GM12878 (cell line): ENCODE measurements around the gene EXOC3L1. TPM values are rescaled to one million over a fixed set of nuclear protein-coding genes. Genes with fewer than 3 reads are reported as not detected.

ENCODE experiments used
- ATAC-seq: fragments of 200-7000 bp; cut with Tn5 transposase; 3 replicates; pipeline ENCODE4 v1.9.1; 2020; ENCODE audit warnings: mild to moderate bottlenecking, moderate library complexity
- BruUV-seq: library from RNA; stranded (reverse); fragments of 400-500 nt; replicated peaks from 2 replicates; lab custom pipeline; 2021; lab: Mats Ljungman, UMichigan
- CTCF ChIA-PET: fragments of 300-600 bp; sonication (Branson Sonifier 250); formaldehyde crosslinking; extraction: SDS; loops from one replicate; lab custom pipeline; 2021; ENCODE audit warnings: inconsistent platforms; lab: Yijun Ruan, JAX
- POLR2A ChIA-PET: fragments of 350-600 bp; formaldehyde crosslinking; extraction: SDS; loops from one replicate; lab custom pipeline; 2021; ENCODE audit warnings: inconsistent platforms; lab: Charles Lee
- RAD21 ChIA-PET: fragments of 300-600 bp; sonication (Branson Sonifier 250); formaldehyde crosslinking; loops from one replicate; lab custom pipeline; 2023; ENCODE audit warnings: antibody characterized with exemption; ENCODE audit not compliant: unreplicated experiment; lab: Charles Lee
- SMC1A ChIA-PET: fragments of 300-600 bp; sonication (Branson Sonifier 250); formaldehyde crosslinking; loops from one replicate; lab custom pipeline; 2023; ENCODE audit not compliant: unreplicated experiment, uncharacterized antibody; lab: Charles Lee
- DNase-seq: peaks from one replicate; pipeline ENCODE4 v3.0.0-alpha.2; 2011; ENCODE audit warnings: low read depth, low spot score
- FAIRE-seq: peaks from 3 replicates; lab custom pipeline; 2011; peaks lifted over from hg19 to GRCh38; lab: Jason Lieb, UNC
- H2AFZ ChIP-seq: 2 replicates; pipeline ENCODE4 v1.6.0; 2011; ENCODE audit warnings: low read depth, low read length, control low read depth; ENCODE audit not compliant: control insufficient read depth
- H3K27ac ChIP-seq: 2 replicates; pipeline ENCODE4 v1.5.1; 2011; ENCODE audit warnings: control low read depth; ENCODE audit not compliant: control insufficient read depth, insufficient read depth
- H3K27me3 ChIP-seq, 2 experiments: replicated peaks in 1 of 2; 2 replicates each; pipeline versions ENCODE4 v1.6.0 to v1.6.1; 2011; ENCODE audit warnings: low read length in 1 of 2; ENCODE audit not compliant: control insufficient read depth in 2 of 2, insufficient read depth in 2 of 2
- H3K36me3 ChIP-seq, 2 experiments: 2 replicates each; pipeline ENCODE4 v1.5.1; 2011; ENCODE audit warnings: low read length in 1 of 2; ENCODE audit not compliant: control insufficient read depth in 2 of 2, insufficient read depth in 2 of 2
- H3K4me1 ChIP-seq: 2 replicates; pipeline ENCODE4 v1.6.1; 2011; ENCODE audit warnings: mild to moderate bottlenecking, low read length, moderate library complexity, mixed read lengths; ENCODE audit not compliant: control insufficient read depth, insufficient read depth
- H3K4me2 ChIP-seq: 2 replicates; pipeline ENCODE4 v1.6.0; 2011; ENCODE audit warnings: control low read depth; ENCODE audit not compliant: control insufficient read depth, insufficient read depth
- H3K4me3 ChIP-seq: fragments of 200-600 bp; sonication (generic); 2 replicates; pipeline ENCODE4 v1.5.1; 2016
- H3K79me2 ChIP-seq: 2 replicates; pipeline ENCODE4 v1.6.0; 2011; ENCODE audit warnings: low read length; ENCODE audit not compliant: control insufficient read depth, insufficient read depth
- H3K9ac ChIP-seq: 2 replicates; pipeline ENCODE4 v1.8.0; 2011; ENCODE audit warnings: low read length, control low read depth, mixed read lengths; ENCODE audit not compliant: control insufficient read depth, insufficient read depth
- H3K9me3 ChIP-seq: replicated peaks from 3 replicates; pipeline ENCODE4 v1.5.1; 2011; ENCODE audit warnings: mild to moderate bottlenecking, low read length; ENCODE audit not compliant: control insufficient read depth, insufficient read depth
- H4K20me1 ChIP-seq: 2 replicates; pipeline ENCODE4 v1.6.0; 2011; ENCODE audit not compliant: control insufficient read depth, insufficient read depth
- BHLHE40 ChIP-seq, 2 experiments: fragments of 450-650 bp in 1 of 2; IDR thresholded peaks; 2 replicates each; pipeline ENCODE4 v1.6.1; 2011 to 2017; ENCODE audit warnings: low read depth in 2 of 2, borderline replicate concordance in 1 of 2, improper control_type of control experiment in 1 of 2, low read length in 1 of 2, mild to moderate bottlenecking in 1 of 2
- CHD1 ChIP-seq: IDR thresholded peaks from 2 replicates; pipeline ENCODE4 v1.6.1; 2012; ENCODE audit warnings: low read depth, low read length, improper control_type of control experiment
- CHD2 ChIP-seq: IDR thresholded peaks from 2 replicates; pipeline ENCODE4 v1.6.1; 2011; ENCODE audit warnings: low read depth, low read length, improper control_type of control experiment, borderline replicate concordance
- CREM ChIP-seq: IDR thresholded peaks from 2 replicates; pipeline ENCODE4 v1.6.1; 2014; ENCODE audit warnings: antibody characterized with exemption, low read depth
- EGR1 ChIP-seq, 2 experiments: IDR thresholded peaks; 1 replicate in 1 of 2; 2 replicates in 1 of 2; pipeline ENCODE4 v1.6.1; 2011 to 2012; ENCODE audit warnings: low read depth in 2 of 2, low read length in 2 of 2, borderline replicate concordance in 1 of 2, mild to moderate bottlenecking in 1 of 2, moderate library complexity in 1 of 2
- FOXM1 ChIP-seq: IDR thresholded peaks from 2 replicates; pipeline ENCODE4 v1.6.1; 2012; ENCODE audit warnings: low read depth, mild to moderate bottlenecking, inconsistent platforms, low read length, moderate library complexity
- HDAC2 ChIP-seq: fragments of 200-600 bp; sonication (generic); IDR thresholded peaks from 2 replicates; pipeline ENCODE4 v1.6.1; 2017
- HDAC6 ChIP-seq: fragments of 200-600 bp; sonication (generic); IDR thresholded peaks from one replicate; pipeline ENCODE4 v1.8.0; 2017; ENCODE audit warnings: antibody characterized with exemption; ENCODE audit not compliant: unreplicated experiment
- HDGF ChIP-seq: fragments of 450-650 bp; IDR thresholded peaks from 2 replicates; pipeline ENCODE4 v1.6.1; 2016; ENCODE audit warnings: antibody characterized with exemption
- IRF4 ChIP-seq: IDR thresholded peaks from 2 replicates; pipeline ENCODE4 v1.6.1; 2011; ENCODE audit warnings: low read depth, low read length
- JUND ChIP-seq: IDR thresholded peaks from 2 replicates; pipeline ENCODE4 v1.6.1; 2012; ENCODE audit warnings: low read depth, mild to moderate bottlenecking, low read length, improper control_type of control experiment, moderate library complexity
- KDM1A ChIP-seq: fragments of 200-600 bp; sonication (generic); IDR thresholded peaks from 2 replicates; pipeline ENCODE4 v1.6.1; 2016; ENCODE audit warnings: borderline replicate concordance
- NBN ChIP-seq: fragments of 450-650 bp; IDR thresholded peaks from 2 replicates; pipeline ENCODE4 v1.6.1; 2016
- PBX3 ChIP-seq: IDR thresholded peaks from 2 replicates; pipeline ENCODE4 v1.6.1; 2011; ENCODE audit warnings: mild to moderate bottlenecking, low read depth, low read length, moderate library complexity; ENCODE audit not compliant: insufficient replicate concordance
- SPI1 ChIP-seq: IDR thresholded peaks from 2 replicates; pipeline ENCODE4 v1.6.1; 2011; ENCODE audit warnings: low read depth, mild to moderate bottlenecking, low read length, moderate library complexity, borderline replicate concordance; ENCODE audit not compliant: insufficient read depth
- YBX1 ChIP-seq: fragments of 450-650 bp; IDR thresholded peaks from 2 replicates; pipeline ENCODE4 v1.6.1; 2016; ENCODE audit warnings: antibody characterized with exemption
- ZNF592 ChIP-seq: fragments of 450-650 bp; IDR thresholded peaks from 2 replicates; pipeline ENCODE4 v1.6.1; 2017; ENCODE audit warnings: mild to moderate bottlenecking, moderate library complexity
- ZZZ3 ChIP-seq: IDR thresholded peaks from 2 replicates; pipeline ENCODE4 v1.6.1; 2011; ENCODE audit warnings: low read depth; ENCODE audit not compliant: control insufficient read depth, insufficient read length
- WGBS: methylation state at CpG from one replicate; pipeline ENCODE4 v1.1.6; 2016; ENCODE audit warnings: low lambda C conversion rate; ENCODE audit not compliant: insufficient replicate concordance, insufficient coverage; ENCODE audit errors: missing lambda C conversion rate; 5-methylcytosine and 5-hydroxymethylcytosine counted together
- in situ Hi-C: fragments of 300-500 bp; cut with MboI; formaldehyde crosslinking; loops from 9 replicates; pipeline ENCODE4 v1.14.3; 2018; ENCODE audit warnings: mixed read lengths
- intact Hi-C: fragments of 100-400 bp; cut with micrococcal nuclease; formaldehyde crosslinking; loops from one replicate; pipeline ENCODE4 v1.14.2; 2022; ENCODE audit not compliant: unreplicated experiment
- polyA plus RNA-seq, 11 experiments: library from polyadenylated mRNA; depleted of rRNA in 4 of 11; unstranded in 6 of 11; stranded (reverse) in 5 of 11; fragments of >200 nt; fragmentation: Nextera tagmentation in 4 of 11; fragmentation: Illumina TruSeq in 1 of 11; extraction: Ambion mirVana in 4 of 11; extraction: Trizol in 1 of 11; gene quantifications; 1 replicate in 1 of 11; 2 replicates in 10 of 11; pipeline versions ENCODE4 v1.2.1 to v1.2.3, GENCODE V29; 2011 to 2016; ENCODE audit warnings: inconsistent platforms in 2 of 11, missing spikeins in 2 of 11, low read depth in 1 of 11
- total RNA-seq, 4 experiments: library from RNA; depleted of rRNA in 3 of 4; stranded (reverse); fragments of >200 nt in 3 of 4; fragmentation: Illumina TruSeq in 1 of 4; extraction: Trizol in 1 of 4; gene quantifications; 2 replicates each; pipeline versions ENCODE4 v1.2.1 to v1.2.3, GENCODE V29; 2013 to 2021

Gene EXOC3L1
- total and polyA plus RNA-seq, 10 of the 15 experiments (the other 5 are each of a cell fraction or from before 2014, with no cell fraction given): 0.07 to 0.42 TPM; not detected in 8

- TF ChIP-seq EGR1 (IDR thresholded peaks at IDR 0.05; ENCODE audit: borderline replicate concordance in 1 of 2, low read depth in 2 of 2, low read length in 2 of 2) (no peak), KDM1A (no peak), BHLHE40 (IDR thresholded peaks at IDR 0.05; ENCODE audit: borderline replicate concordance in 1 of 2, low read depth in 2 of 2, low read length in 1 of 2) (no peak), ZNF592 (no peak)
Measured at GRCh38 chr16:67202426-67202825, 12.5 kb upstream of the EXOC3L1 start (continued).

GRCh38 chr16:67201411-67202345, 11.7 kb upstream of the EXOC3L1 start:
- Histone ChIP-seq H4K20me1 (no peaks in the 10 kb centered on the region), H3K27me3 (no peaks in the 10 kb centered on the region), H3K79me2 (no peaks in the 10 kb centered on the region), H3K4me1 (no peaks in the 10 kb centered on the region), H3K9me3 (no peaks in the 10 kb centered on the region), H2AFZ (no peak overlapping the region), H3K4me2 (no peak overlapping the region), H3K9ac (no peak overlapping the region), H3K27ac (no peak overlapping the region), H3K36me3 (peaks cover 13 to 40% of the 10 kb centered on the region in 2 experiments; a peak in 3 of 4 replicates), H3K4me3 (no peak overlapping the region)
- ChIA-PET CTCF (no interaction called here), POLR2A (interaction anchor here (1.2 kb wide), 1 partner anchor 8 kb away, joined by 5 read pairs; no protein-coding TSS in a partner anchor), RAD21 (interaction anchor here (1.0 kb wide), 1 partner anchor 8 kb away, joined by 3 read pairs; no protein-coding TSS in a partner anchor), SMC1A (no interaction called here)
- ATAC-seq: no peak
- intact Hi-C loops (no loop called here), in situ Hi-C loops (no loop called here)
- FAIRE-seq: no peak
- 89% methylated on average over 40 of the region's 40 CpGs for WGBS
- no TSS peak for BruUV-seq
- DNase-seq: no peak
- TF ChIP-seq CREM (no peak), NBN (no peak), CHD2 (no peak), YBX1 (no peak), HDAC6 (no peak), ZZZ3 (no peak), JUND (no peak), SPI1 (no peak), FOXM1 (no peak), IRF4 (no peak), HDGF (no peak), PBX3 (no peak), HDAC2 (no peak), CHD1 (no peak)
